Activated T-cell treated with anti-CD3 and anti-CD28 coated beads, Interleukin-2, amount 50 U/mL, for 48 hours (primary cell): ENCODE results near the gene GLB1L.
"Not testable (repeated sequence)": the region's sequence is repeated elsewhere in the genome, so short reads cannot be mapped to it uniquely, and the experiment has no call there.

ENCODE experiments used
- DNase-seq, 2 experiments: peaks; one replicate each; pipeline ENCODE4 v3.0.0-alpha.2; 2020

Gene GLB1L

GRCh38 chr2:219245148-219245898 lies at the start of gene GLB1L, which contains the start of gene STK16:
Gene GLB1L, minus strand, starts transcription at chr2:219245444. Its CDS starts 1,871 bp downstream, at chr2:219243573.
Gene STK16, plus strand, starts transcription at chr2:219245479. Its CDS starts 521 bp downstream, at chr2:219246000.
- peak; percentile 93 to 94 for DNase-seq

DNA sequence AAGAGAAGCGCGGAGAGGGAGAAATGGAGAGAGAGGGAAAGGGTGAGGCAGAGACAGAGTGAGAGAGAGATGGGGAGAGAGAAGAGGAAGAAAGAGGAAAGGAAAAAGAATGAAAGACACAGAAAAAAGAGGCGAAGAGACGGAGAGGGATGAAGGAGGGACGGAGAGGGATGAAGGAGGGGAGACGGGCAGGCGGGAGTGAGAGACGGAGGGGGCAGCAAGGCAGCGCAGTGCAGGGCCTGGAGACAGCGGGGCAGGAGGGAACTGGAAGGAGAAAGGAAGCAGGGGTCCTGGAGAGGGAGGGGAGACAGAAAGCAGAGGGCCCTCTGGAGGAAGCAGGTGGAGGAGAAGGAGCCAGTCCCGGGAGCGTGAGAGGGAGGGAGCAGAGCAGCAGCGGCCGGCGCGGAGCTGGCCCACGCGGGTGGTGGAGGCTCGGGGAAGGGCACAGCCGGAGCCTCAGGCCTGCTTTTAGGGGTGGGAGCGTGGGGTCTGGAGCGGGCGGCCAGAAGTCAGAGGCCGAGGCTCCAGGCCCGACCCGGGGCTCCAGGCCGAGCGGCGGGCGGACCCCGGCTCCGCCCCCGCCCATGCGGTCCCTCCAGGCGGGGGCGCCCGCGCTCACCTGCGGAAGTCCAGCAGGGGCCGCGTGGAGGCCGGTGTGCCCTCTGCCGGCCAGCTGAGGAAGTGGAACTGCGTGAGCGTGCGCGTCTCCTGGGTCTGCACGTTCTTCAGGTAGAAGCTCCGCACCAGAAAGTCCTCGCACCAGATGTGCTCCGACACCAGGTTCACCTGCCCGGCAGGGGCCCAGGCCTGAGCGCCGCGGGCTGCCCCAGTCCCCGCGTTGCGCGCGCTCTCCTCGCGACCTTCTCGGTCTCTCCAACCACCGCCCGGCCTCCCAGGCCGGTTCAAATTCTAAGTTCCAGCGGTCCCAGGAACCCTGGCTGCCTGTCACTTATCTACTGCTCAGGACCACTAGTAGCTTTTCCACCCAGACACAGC lies 49.4 kb upstream of the GLB1L start:
- DNase-seq, result peak; percentile 92 to 94

GRCh38 chr2:219293736-219294231 lies 48.5 kb upstream of the GLB1L start:
- DNase-seq, result peak; percentile 18 to 19

GRCh38 chr2:219292616-219293015 lies 47.4 kb upstream of the GLB1L start:
- DNase-seq, result no peak

DNA sequence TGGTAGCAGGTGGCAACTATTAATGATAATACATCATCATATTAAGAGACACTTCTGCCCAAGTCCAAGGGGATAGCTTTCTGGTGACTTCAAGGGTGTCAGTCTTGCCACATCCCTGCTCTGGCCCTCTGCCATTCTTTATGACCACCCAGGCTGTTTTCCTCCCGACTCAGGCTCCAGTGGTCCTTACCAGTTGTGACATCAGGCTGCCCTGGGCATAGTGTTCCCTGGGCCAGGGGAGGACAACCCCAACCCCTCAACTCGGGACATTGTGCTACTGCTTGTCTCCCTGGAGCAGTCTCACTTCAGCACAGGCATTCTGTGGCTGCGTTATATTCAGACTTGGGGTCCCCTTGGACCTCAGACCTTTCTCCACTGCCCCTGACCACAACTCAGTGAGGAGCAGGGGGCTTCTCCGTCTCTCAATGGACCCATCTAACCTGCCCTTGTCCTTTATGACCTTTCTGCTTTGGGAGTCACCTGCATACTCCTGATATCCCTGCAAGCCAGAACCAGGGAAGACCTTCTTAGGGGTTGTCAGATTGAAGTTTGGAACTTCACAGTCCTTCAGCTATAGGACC lies 46.8 kb upstream of the GLB1L start:
- DNase-seq, result no peak

- DNase-seq, result no peak
Observed at GRCh38 chr2:219291394-219291793, 46.1 kb upstream of the GLB1L start.

GRCh38 chr2:219290381-219291171 lies 45.3 kb upstream of the GLB1L start:
- DNase-seq, result no peak

- DNase-seq, result no peak
Observed at GRCh38 chr2:219289537-219290361, 44.5 kb upstream of the GLB1L start.

DNA sequence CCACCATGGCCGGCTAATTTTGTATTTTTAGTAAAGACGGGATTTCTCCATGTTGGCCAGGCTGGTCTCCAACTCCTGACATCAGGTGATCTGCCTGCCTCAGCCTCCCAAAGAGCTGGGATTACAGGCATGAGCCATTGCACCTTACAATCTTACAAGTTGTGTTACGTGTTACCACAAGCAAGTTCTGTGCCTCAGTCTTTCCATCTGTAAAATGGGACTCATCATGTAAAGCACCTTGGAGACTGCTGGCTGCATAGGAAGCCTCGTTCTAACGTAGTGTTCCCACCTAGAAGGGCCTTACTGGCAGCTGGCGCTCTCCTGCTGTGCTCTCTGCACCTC lies 43.9 kb upstream of the GLB1L start:
- no peak for DNase-seq

- no peak for DNase-seq
Observed at GRCh38 chr2:219287580-219288265, 42.5 kb upstream of the GLB1L start.

DNA sequence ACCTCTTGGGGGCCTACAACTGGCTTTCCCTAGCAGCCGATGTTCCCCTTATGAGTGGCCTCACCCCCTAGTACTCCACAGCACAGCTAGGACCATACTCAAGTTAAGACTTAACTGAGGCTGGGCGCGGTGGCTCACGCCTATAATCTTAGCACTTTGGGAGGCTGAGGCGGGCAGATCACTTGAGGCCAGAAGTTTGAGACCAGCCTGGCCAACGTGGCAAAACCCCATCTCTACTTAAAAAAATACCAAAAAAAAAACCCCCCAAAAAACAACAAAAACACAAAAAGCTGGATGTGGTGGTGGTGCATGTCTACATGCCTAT lies 41.8 kb upstream of the GLB1L start:
- not testable (repeated sequence) for DNase-seq

DNA sequence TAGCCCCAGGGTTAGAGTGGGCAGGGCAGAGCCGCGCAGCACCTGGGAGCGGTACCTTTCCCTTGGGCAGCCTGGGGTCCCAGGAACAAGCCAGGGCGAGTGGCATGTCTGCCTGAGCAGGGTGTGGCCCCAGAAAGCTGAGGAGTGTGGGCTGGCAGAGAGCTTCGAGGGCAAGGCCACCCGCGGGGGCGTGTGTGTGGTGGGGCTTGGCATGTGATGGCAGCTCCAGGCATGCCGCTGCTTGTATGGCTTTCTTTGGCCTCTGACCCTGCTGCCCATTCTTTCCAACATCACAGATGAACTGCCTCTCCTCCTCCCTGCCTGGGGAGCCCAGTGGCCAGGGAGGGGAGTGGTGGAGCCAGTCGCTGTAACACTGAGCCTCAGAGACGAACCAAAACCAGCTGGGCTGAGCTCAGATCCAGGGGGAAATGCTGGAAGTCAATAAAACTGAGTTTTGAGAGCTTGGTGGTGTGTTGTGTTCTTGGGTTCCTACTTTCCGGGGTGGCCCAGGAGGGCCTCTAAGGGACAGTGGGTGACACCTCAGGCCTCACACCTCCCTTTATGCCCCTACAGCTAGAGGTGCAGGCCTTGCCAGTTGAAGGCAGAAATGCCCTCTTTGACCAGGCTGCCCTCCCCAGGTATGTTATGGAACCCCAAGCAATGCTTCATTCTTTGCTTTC lies 41.3 kb upstream of the GLB1L start:
- no peak for DNase-seq

GRCh38 chr2:219285894-219286425 lies 40.7 kb upstream of the GLB1L start:
- no peak for DNase-seq

GRCh38 chr2:219285373-219285735 lies 40.1 kb upstream of the GLB1L start:
- DNase-seq, result no peak

DNA sequence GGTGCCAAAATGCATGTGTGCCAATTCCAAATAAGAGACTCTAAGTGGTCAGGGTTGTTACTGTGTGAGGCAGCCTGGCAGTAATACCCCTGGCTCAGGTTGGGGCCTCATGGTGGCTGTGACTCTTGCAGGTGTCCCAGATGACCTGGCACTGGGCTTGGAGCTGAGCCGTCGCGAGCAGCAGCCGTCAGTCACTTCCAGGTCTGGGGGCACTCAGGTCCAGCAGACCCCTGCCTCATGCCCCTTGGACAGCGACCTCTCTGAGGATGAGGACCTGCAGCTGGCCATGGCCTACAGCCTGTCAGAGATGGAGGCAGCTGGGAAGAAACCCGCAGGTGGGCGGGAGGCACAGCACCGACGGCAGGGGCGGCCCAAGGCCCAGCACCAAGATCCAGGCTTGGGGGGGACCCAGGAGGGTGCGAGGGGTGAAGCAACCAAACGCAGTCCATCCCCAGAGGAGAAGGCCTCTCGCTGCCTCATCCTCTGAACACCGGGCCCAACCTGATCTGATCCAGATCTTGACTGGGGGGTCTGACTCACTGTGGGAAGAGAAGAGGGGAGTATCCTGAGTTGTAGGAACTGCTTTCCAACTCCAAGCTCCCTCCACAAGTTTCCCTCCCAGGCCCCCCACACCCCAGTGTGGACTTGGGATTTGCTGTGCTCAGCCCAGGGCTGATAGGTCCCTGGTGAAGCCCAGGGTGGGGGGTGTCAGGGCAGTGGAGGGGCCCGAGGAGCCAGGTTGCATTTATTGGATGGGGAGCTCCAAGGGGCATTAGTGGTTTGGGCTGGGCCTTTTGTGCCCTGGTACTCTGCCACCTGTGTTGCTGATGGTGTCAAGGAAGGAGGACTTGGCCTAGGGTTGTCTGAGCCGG lies 39.5 kb upstream of the GLB1L start:
- DNase-seq, result no peak

GRCh38 chr2:219282943-219283581 lies 37.8 kb upstream of the GLB1L start:
- no peak for DNase-seq

DNA sequence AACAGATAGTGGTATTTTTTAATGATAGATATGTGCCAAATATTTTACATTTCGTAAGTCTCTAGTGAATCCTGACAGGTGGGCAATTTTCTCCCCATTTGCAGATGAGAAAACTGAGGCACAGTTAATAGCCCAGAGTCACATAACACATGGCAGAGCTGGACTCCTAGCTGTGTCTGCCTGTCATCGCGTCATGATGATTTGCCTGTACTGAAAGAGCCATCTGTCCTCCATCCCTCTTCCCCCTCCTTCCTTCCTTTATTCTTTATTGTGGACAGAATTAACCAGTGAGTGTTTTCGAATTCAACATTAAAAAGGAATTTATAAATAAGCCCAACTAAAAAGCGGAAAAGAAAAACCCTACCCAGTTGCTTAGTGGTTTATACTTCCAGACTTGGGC lies 37.1 kb upstream of the GLB1L start:
- DNase-seq, result no peak

DNA sequence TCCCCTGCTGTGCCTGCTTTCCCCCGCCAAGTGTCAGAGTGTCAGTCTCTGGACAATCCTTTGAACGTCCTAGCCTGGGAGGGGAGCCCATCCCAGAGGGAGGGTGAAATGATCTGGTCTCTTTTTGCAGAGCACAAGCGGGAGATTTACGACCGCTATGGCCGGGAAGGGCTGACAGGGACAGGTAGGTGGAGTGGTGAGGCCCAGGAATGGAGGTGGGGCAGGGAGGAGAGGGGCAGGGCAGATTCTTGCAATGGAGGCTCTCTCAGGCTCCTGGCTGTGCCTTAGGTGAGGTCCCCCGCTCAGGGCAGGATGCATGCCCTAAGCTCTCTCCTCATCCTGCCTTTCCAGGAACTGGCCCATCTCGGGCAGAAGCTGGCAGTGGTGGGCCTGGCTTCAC lies 36.3 kb upstream of the GLB1L start:
- DNase-seq, result no peak

DNA sequence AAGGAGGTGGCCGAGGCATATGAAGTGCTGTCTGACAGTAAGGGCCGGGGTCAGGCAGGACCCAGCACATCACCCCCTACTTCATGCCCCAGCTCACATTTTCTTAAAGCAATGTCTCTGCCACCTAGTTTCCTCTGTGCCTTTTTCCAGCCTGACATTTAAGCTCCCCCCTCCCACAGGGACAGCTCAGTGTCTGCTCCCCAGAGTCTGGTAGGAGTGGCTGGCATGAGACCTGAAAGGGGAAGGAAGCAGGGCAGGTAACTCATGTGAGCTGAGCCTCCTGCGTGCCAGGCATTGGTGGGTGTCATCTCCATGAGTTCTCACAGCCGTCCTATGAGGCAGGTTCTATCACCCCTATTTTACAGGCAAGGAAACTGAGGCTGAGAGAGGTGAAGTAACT lies 35.4 kb upstream of the GLB1L start:
- no peak for DNase-seq
